ENCODE data around the gene CROCC2.

Gene CROCC2

GRCh38 chr2:240992572-240993291 lies 86.6 kb downstream of the CROCC2 start:
- no peak for DNase-seq

- DNase-seq = no peak
These were observed 87.5 kb downstream of the CROCC2 start for GRCh38 chr2:240993446-240994170.

DNA sequence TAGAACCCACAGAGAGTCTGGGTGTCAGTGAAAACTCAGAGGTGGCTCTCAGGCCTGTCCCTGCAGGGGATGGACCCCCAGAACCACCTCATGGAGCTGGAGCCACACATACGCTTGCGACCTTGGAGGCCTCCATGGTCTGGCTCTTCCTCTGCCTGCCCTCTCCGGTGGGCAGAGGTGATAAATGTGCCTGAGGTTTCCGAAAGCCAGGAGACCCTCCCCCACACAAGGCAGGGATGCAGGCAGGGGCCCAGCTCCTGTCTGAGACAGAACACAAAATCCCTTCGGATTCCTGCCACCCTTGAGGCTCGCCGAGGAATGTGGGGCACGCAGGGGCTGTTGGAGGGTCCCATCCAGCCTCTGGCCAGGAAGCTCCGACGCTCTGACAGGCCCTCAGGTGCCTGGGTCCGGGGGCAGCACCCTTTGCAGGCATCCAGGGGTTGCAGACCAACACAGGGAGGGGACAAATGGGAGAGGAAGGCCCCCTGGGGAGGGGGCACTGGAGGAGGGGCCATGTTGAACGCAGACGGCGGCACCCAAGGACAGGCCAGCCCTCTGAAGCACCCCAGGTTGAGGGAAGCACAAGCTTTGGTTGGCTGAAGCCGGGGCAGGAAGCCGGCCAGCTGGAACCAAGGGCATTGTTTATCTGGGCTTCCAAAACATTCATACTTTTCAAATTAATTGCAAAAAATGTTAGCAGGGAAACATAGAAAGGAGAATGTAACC lies 88.2 kb downstream of the CROCC2 start:
- DNase-seq = no peak

GRCh38 chr2:240995041-240996021 lies 89.2 kb downstream of the CROCC2 start:
- no peak for DNase-seq

DNA sequence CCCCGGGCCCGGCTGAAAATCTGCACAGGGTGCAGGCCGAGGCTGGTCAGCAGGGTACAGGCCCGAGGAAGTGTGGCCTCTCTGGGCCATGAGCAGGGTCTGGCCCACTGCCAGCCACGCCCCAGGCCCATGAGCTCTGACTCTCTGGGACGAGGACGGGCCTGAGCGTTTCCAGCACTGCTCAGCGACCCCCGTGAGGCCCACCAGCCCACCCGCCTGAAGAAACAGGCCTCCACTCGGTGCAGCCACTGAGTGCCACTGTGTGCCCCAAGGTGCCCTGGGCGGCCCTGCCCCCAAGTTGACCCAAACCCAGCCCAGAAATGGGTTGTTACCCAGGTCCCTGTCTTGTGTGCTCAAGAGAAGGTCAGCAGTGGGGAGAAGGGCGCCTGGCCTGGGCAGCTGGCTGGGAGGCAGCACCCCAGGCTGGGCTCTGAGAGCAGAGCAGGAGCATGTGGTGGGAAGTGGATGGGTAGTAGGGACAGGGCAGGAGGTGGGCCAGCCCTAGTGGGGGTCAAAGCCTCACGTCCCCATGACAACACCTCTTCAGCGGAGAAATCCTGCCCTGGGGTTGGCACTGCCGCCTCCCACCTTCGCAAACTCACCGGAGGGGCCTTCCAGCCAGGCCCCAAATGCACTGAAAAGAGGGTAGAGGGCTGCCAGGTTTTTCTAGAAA lies 90.2 kb downstream of the CROCC2 start:
- DNase-seq = no peak

GRCh38 chr2:240996834-240997140 lies 90.7 kb downstream of the CROCC2 start:
- DNase-seq = no peak

DNA sequence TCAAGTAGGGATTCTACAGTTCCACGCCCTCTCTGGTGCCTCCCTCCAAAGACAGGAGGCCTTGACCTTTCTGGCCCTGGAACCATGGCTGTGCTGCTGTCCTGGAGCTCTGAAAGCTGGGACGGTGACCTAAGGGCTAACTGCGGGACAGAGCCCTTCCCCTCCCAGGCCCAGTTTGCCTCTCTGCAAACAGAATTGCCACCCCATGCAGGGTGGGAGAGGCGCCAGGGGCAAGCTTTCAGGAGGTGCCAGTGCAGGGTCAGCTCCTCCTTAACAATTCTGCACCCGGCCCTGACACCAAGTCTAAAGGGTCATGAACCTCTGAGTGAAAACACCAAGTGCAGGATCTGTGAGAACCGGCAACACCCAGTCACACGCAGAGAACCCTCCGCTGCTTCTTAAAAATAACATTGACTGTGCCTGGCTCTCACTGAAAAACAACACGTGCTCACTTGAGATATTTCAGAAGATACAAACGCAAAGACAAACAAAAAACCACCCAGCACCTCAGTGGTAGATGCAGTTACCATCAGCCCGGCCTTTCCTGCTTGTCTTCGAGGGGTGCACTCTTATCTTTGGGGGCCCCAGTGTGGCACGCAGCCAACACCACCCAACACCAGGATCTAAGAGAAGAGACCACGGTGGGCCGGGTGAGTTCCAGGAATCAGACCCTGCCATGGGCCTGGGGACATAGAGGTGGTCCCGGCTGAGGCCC lies 91.2 kb downstream of the CROCC2 start:
- DNase-seq = no peak

- no peak for DNase-seq
These were observed 91.9 kb downstream of the CROCC2 start, which contains the start of gene SNED1 for GRCh38 chr2:240997856-240998705. Gene SNED1, plus strand, starts transcription at chr2:240998618. Its CDS starts 220 bp downstream, at chr2:240998838.

GRCh38 chr2:240998706-240998994 lies 92.5 kb downstream of the CROCC2 start:
- no peak for DNase-seq

- DNase-seq = no peak
These were observed 93.1 kb downstream of the CROCC2 start for GRCh38 chr2:240998995-240999791.

- no peak for DNase-seq
These were observed 93.9 kb downstream of the CROCC2 start for GRCh38 chr2:240999873-241000541.

GRCh38 chr2:241000831-241001321 lies 94.7 kb downstream of the CROCC2 start:
- no peak for DNase-seq

GRCh38 chr2:241001413-241002274 lies 95.5 kb downstream of the CROCC2 start:
- no peak for DNase-seq

GRCh38 chr2:241002275-241003046 lies 96.3 kb downstream of the CROCC2 start:
- no peak for DNase-seq

DNA sequence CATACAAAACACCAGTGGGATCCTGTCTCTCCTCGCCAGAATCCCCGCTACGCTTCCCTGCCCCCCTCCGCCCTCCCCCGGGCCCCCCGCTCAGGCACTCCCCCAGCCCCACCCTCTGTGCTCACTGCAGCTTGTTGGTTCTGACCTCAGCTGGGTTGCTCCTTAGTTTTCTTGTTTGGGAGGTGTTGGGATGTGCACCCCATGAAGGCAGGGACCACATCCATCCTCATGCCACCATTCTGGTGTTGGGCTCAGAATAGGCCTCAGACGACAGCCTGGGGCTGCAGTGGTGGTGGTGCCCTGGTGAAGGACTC lies 96.9 kb downstream of the CROCC2 start:
- DNase-seq = no peak

GRCh38 chr2:241003369-241003768 lies 97.2 kb downstream of the CROCC2 start:
- no peak for DNase-seq

DNA sequence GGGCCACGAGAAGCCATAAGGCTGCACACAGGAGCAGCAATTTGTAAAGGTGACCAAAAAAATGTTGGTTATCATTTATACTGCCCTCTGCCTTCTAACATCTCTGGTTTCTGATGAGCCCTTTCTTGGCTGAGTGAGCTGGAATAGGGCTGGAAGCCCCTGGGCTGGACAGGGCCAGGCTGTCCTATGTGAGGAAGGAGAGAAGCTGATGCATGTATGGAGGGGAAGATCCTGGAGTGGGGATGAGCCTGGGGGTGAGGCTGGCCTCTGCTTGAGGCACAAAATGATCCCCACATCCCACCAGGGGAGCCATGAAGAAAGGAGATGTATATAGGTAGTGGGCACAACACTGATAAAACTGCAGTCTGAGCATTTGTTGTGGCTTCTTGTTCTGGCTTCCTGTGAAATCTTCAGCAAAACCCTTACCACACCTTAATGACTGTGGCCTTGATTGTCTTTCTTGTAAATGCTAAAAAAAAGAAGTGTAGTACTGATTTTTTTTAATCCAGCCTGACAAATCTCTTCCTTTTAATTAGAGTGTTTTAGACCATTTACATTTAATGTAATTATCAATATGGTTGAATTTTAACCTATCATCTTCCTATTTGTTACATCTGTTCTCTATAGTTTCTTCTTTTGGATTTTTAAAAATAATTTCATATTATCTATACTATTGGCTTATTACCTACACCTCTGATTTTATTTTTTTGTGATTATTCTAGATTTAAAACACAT lies 97.9 kb downstream of the CROCC2 start:
- DNase-seq = no peak

All from NCI-H2171 (cell line).